Thymus (tissue), 11 donors: Measurements from ENCODE around the gene SNX22. TPM values are rescaled to one million over a fixed set of nuclear protein-coding genes. Genes with fewer than 3 reads are reported as not detected.

Experiments
- DNase-seq, 9 donors: peaks; one replicate each; pipeline ENCODE4 v3.0.0-alpha.2; 2013; ENCODE audit warnings: low spot score in 9 of 9, low read depth in 6 of 9, missing footprints in 1 of 9
- H3K27ac ChIP-seq, 2 donors: one replicate each; pipeline ENCODE4 v1.5.1; 2013; ENCODE audit warnings: control low read depth in 1 of 2, low read depth in 1 of 2, low read length in 1 of 2, mild to moderate bottlenecking in 1 of 2, moderate library complexity in 1 of 2
- H3K27me3 ChIP-seq, 2 donors: one replicate each; pipeline ENCODE4 v1.5.1; 2013; ENCODE audit warnings: low read length in 1 of 2; ENCODE audit not compliant: control insufficient read depth in 2 of 2, insufficient read depth in 1 of 2
- H3K36me3 ChIP-seq, 2 donors: one replicate each; pipeline ENCODE4 v1.5.1; 2013; ENCODE audit warnings: low read length in 1 of 2, mild to moderate bottlenecking in 1 of 2, moderate library complexity in 1 of 2; ENCODE audit not compliant: control insufficient read depth in 2 of 2, insufficient read depth in 2 of 2
- H3K4me1 ChIP-seq, 2 donors: one replicate each; pipeline ENCODE4 v1.5.1; 2013; ENCODE audit warnings: low read length in 2 of 2; ENCODE audit not compliant: control insufficient read depth in 2 of 2, insufficient read depth in 2 of 2
- H3K4me3 ChIP-seq, 2 donors: one replicate each; pipeline ENCODE4 v1.5.1; 2013; ENCODE audit warnings: low read length in 2 of 2, control low read depth in 1 of 2, mild to moderate bottlenecking in 1 of 2
- H3K9me3 ChIP-seq, 2 donors: one replicate each; pipeline ENCODE4 v1.5.1; 2013; ENCODE audit warnings: low read length in 1 of 2, mild to moderate bottlenecking in 1 of 2; ENCODE audit not compliant: control insufficient read depth in 2 of 2, insufficient read depth in 1 of 2
- WGBS: extraction: QIAGEN DNeasy Blood & Tissue Kit; methylation state at CpG from one replicate; pipeline ENCODE4 v1.1.7; 2013; 5-methylcytosine and 5-hydroxymethylcytosine counted together
- polyA plus RNA-seq: library from polyadenylated mRNA; stranded (reverse); fragments of 200-250 nt; gene quantifications from one replicate; pipeline ENCODE4 v1.2.3, GENCODE V29; 2013
- total RNA-seq: library from RNA; stranded (reverse); fragments of 120-200 nt; gene quantifications from one replicate; pipeline ENCODE4 v1.2.4, GENCODE V29; 2013
- donor health status: healthy.

SNX22 gene
- total and polyA plus RNA-seq, 2 donors, result 9.4 to 23.9 TPM

- H3K27ac ChIP-seq, result no peak overlapping the region
- H3K4me3 ChIP-seq, result no peak overlapping the region
- H3K27me3 ChIP-seq, result no peaks in the 10 kb centered on the region
- H3K36me3 ChIP-seq, result peaks cover 24 to 28% of the 10 kb centered on the region in 2 donors
- DNase-seq, result no peak
- no peaks in the 10 kb centered on the region for H3K9me3 ChIP-seq
- H3K4me1 ChIP-seq, result no peaks in the 10 kb centered on the region
- WGBS, result 91% methylated on average over 8 of the region's 8 CpGs
Measured at GRCh38 chr15:64180235-64180824, 28.8 kb downstream of the SNX22 start.

- no peak for DNase-seq
- Histone ChIP-seq H3K27ac (no peak overlapping the region), H3K27me3 (no peaks in the 10 kb centered on the region), H3K36me3 (peaks cover 19 to 25% of the 10 kb centered on the region in 2 donors), H3K4me3 (no peak overlapping the region), H3K4me1 (no peaks in the 10 kb centered on the region), H3K9me3 (no peaks in the 10 kb centered on the region)
- 96% methylated on average over 4 of the region's 4 CpGs for WGBS
Measured at GRCh38 chr15:64182859-64183370, 31.4 kb downstream of the SNX22 start.

- no peak for DNase-seq
- WGBS, result 98% methylated on average over 9 of the region's 9 CpGs
- no peak overlapping the region for H3K4me3 ChIP-seq
- no peaks in the 10 kb centered on the region for H3K4me1 ChIP-seq
- no peaks in the 10 kb centered on the region for H3K9me3 ChIP-seq
- no peaks in the 10 kb centered on the region for H3K27me3 ChIP-seq
- H3K27ac ChIP-seq, result no peak overlapping the region
- peaks cover 8 to 10% of the 10 kb centered on the region in 2 donors for H3K36me3 ChIP-seq
Measured at GRCh38 chr15:64185146-64185911, 33.8 kb downstream of the SNX22 start.

- Histone ChIP-seq H3K9me3 (no peaks in the 10 kb centered on the region), H3K4me1 (no peaks in the 10 kb centered on the region), H3K27ac (peak overlapping the region in 1 of 2 donors; percentile 26), H3K4me3 (no peak overlapping the region), H3K27me3 (no peaks in the 10 kb centered on the region), H3K36me3 (peaks cover 7 to 9% of the 10 kb centered on the region in 2 donors)
- DNase-seq, result no peak
- 93% methylated on average over 2 of the region's 2 CpGs for WGBS
Measured at GRCh38 chr15:64187396-64188191, 36.1 kb downstream of the SNX22 start.

GRCh38 chr15:64191971-64192830, 40.7 kb downstream of the SNX22 start:
- H3K27me3 ChIP-seq, result no peaks in the 10 kb centered on the region
- H3K4me3 ChIP-seq, result no peak overlapping the region
- no peaks in the 10 kb centered on the region for H3K4me1 ChIP-seq
- H3K36me3 ChIP-seq, result peaks cover 0 to 13% of the 10 kb centered on the region in 2 donors
- DNase-seq, result no peak
- WGBS, result 99% methylated on average over 5 of the region's 5 CpGs
- H3K9me3 ChIP-seq, result no peaks in the 10 kb centered on the region
- no peak overlapping the region for H3K27ac ChIP-seq

GRCh38 chr15:64193971-64194370, 42.4 kb downstream of the SNX22 start:
- DNase-seq, result no peak
- H3K27me3 ChIP-seq, result no peaks in the 10 kb centered on the region
- H3K27ac ChIP-seq, result no peak overlapping the region
- no peaks in the 10 kb centered on the region for H3K9me3 ChIP-seq
- no peaks in the 10 kb centered on the region for H3K4me1 ChIP-seq
- peaks cover 0 to 7% of the 10 kb centered on the region in 2 donors for H3K36me3 ChIP-seq
- WGBS, result 98% methylated on average over 6 of the region's 6 CpGs
- no peak overlapping the region for H3K4me3 ChIP-seq

GRCh38 chr15:64197425-64197824, 45.9 kb downstream of the SNX22 start:
- peaks cover 6 to 13% of the 10 kb centered on the region in 2 donors for H3K36me3 ChIP-seq
- H3K27me3 ChIP-seq, result no peaks in the 10 kb centered on the region
- no peaks in the 10 kb centered on the region for H3K4me1 ChIP-seq
- no peaks in the 10 kb centered on the region for H3K9me3 ChIP-seq
- H3K27ac ChIP-seq, result no peak overlapping the region
- DNase-seq, result no peak
- H3K4me3 ChIP-seq, result no peak overlapping the region
- WGBS, result 95% methylated on average over 1 of the region's 1 CpG

GRCh38 chr15:64205202-64205601, 53.7 kb downstream of the SNX22 start:
- no peak for DNase-seq
- Histone ChIP-seq H3K4me1 (no peaks in the 10 kb centered on the region), H3K27ac (no peak overlapping the region), H3K9me3 (no peaks in the 10 kb centered on the region), H3K36me3 (peaks cover 18 to 23% of the 10 kb centered on the region in 2 donors), H3K27me3 (no peaks in the 10 kb centered on the region), H3K4me3 (no peak overlapping the region)
